SK-N-SH (cell line): ENCODE measurements around the gene LKAAEAR1. TPM values are rescaled to one million over a fixed set of nuclear protein-coding genes. Genes with fewer than 3 reads are reported as not detected.

Source experiments
- CTCF ChIA-PET: fragments of 300-600, 350-600 bp; formaldehyde crosslinking; extraction: SDS; loops from one replicate; lab custom pipeline; 2021; lab: Yijun Ruan, JAX
- POLR2A ChIA-PET: fragments of 350-600 bp; sonication (Branson Sonifier 250); formaldehyde crosslinking; extraction: SDS; loops from one replicate; lab custom pipeline; 2020; ENCODE audit warnings: antibody characterized with exemption, inconsistent platforms; lab: Yijun Ruan, JAX
- DNase-seq: peaks from one replicate; pipeline ENCODE4 v3.0.0; 2012
- H2AFZ ChIP-seq: fragments of 200-600 bp; sonication (generic); 2 replicates; pipeline ENCODE4 v1.8.1; 2016; ENCODE audit warnings: antibody characterized with exemption, mild to moderate bottlenecking, low read depth
- H3F3A ChIP-seq: fragments of 200-600 bp; sonication (generic); replicated peaks from 2 replicates; pipeline ENCODE3; 2016; ENCODE audit warnings: antibody characterized with exemption, mild to moderate bottlenecking; ENCODE audit not compliant: insufficient read depth
- H3K27ac ChIP-seq, 2 experiments: fragments of 200-500 bp in 1 of 2; fragments of 200-600 bp in 1 of 2; sonication (Bioruptor generic) in 1 of 2; sonication (generic), shearing (Covaris generic) in 1 of 2; 2 replicates each; pipeline versions ENCODE4 v1.5.1 to v1.6.1; 2014 to 2016; ENCODE audit warnings: low read depth in 2 of 2, inconsistent platforms in 1 of 2, low read length in 1 of 2, mild to moderate bottlenecking in 1 of 2, mixed read lengths in 1 of 2
- H3K27me3 ChIP-seq: fragments of 200-600 bp; sonication (generic), shearing (Covaris generic); 2 replicates; pipeline ENCODE4 v1.6.1; 2016; ENCODE audit warnings: mixed run types; ENCODE audit not compliant: insufficient read depth
- H3K36me3 ChIP-seq, 2 experiments: fragments of 200-500 bp in 1 of 2; fragments of 200-600 bp in 1 of 2; sonication (Bioruptor generic) in 1 of 2; sonication (generic) in 1 of 2; replicated peaks in 1 of 2; 2 replicates each; pipeline versions ENCODE3 to v1.5.1; 2014 to 2016; ENCODE audit warnings: low read length in 1 of 2, mild to moderate bottlenecking in 1 of 2; ENCODE audit not compliant: insufficient read depth in 2 of 2, control insufficient read depth in 1 of 2
- H3K4me1 ChIP-seq, 2 experiments: fragments of 200-500 bp in 1 of 2; fragments of 200-600 bp in 1 of 2; sonication (Bioruptor generic) in 1 of 2; sonication (generic), shearing (Covaris generic) in 1 of 2; 2 replicates each; pipeline versions ENCODE4 v1.5.1 to v1.6.1; 2014 to 2016; ENCODE audit warnings: low read depth in 1 of 2, low read length in 1 of 2, mixed run types in 1 of 2; ENCODE audit not compliant: insufficient read depth in 2 of 2, control insufficient read depth in 1 of 2
- H3K4me2 ChIP-seq: fragments of 200-600 bp; sonication (generic), shearing (Covaris generic); 2 replicates; pipeline ENCODE4 v1.6.1; 2017; ENCODE audit warnings: mixed run types
- H3K4me3 ChIP-seq, 2 experiments: fragments of 200-500 bp in 1 of 2; fragments of 200-600 bp in 1 of 2; sonication (Bioruptor generic) in 1 of 2; sonication (generic), shearing (Covaris generic) in 1 of 2; 2 replicates each; pipeline versions ENCODE4 v1.5.1 to v1.8.1; 2014 to 2016; ENCODE audit warnings: low read depth in 2 of 2, inconsistent platforms in 1 of 2, low read length in 1 of 2, mild to moderate bottlenecking in 1 of 2, mixed read lengths in 1 of 2, moderate library complexity in 1 of 2
- H3K79me2 ChIP-seq: fragments of 200-600 bp; sonication (generic); 2 replicates; pipeline ENCODE4 v1.8.1; 2017; ENCODE audit warnings: mild to moderate bottlenecking; ENCODE audit not compliant: insufficient read depth
- H3K9ac ChIP-seq: fragments of 200-600 bp; sonication (generic); 2 replicates; pipeline ENCODE4 v1.6.1; 2017; ENCODE audit warnings: mixed run types
- H3K9me2 ChIP-seq: fragments of 200-600 bp; sonication (generic); 2 replicates; pipeline ENCODE4 v1.6.1; 2017; ENCODE audit warnings: mixed run types
- H3K9me3 ChIP-seq: fragments of 200-600 bp; sonication (generic); 2 replicates; pipeline ENCODE4 v1.6.1; 2017; ENCODE audit warnings: mixed run types, mild to moderate bottlenecking, moderate library complexity
- H4K20me1 ChIP-seq: fragments of 200-600 bp; sonication (generic); 2 replicates; pipeline ENCODE4 v1.6.1; 2017; ENCODE audit warnings: mild to moderate bottlenecking, mixed run types; ENCODE audit not compliant: insufficient read depth
- CHD2 ChIP-seq: fragments of 150-350 bp; IDR thresholded peaks from 2 replicates; pipeline ENCODE4 v1.6.1; 2018; ENCODE audit warnings: low read length; ENCODE audit not compliant: partially characterized antibody
- CTCF ChIP-seq: fragments of 200-600 bp; sonication (generic); IDR thresholded peaks from 2 replicates; pipeline ENCODE4 v1.6.1; 2017; ENCODE audit warnings: antibody characterized with exemption, mild to moderate bottlenecking, moderate library complexity
- EZH2phosphoT487 ChIP-seq: fragments of 200-600 bp; sonication (generic); IDR thresholded peaks from 2 replicates; pipeline ENCODE4 v1.6.1; 2017; ENCODE audit warnings: low read depth, mixed run types, mild to moderate bottlenecking, antibody characterized with exemption, moderate library complexity, borderline replicate concordance
- FOSL2 ChIP-seq: IDR thresholded peaks from 2 replicates; pipeline ENCODE4 v1.4.0; 2012; ENCODE audit warnings: low read depth, mild to moderate bottlenecking, moderate library complexity, borderline replicate concordance
- GABPA ChIP-seq: IDR thresholded peaks from 2 replicates; pipeline ENCODE4 v1.4.0; 2012; ENCODE audit warnings: low read depth, mild to moderate bottlenecking
- IRF3 ChIP-seq: fragments of 150-350 bp; IDR thresholded peaks from 2 replicates; pipeline ENCODE4 v1.6.1; 2016; ENCODE audit warnings: mild to moderate bottlenecking, low read depth, low read length
- MAX ChIP-seq: IDR thresholded peaks from 2 replicates; pipeline ENCODE4 v1.4.0; 2012; ENCODE audit warnings: low read depth
- MXI1 ChIP-seq: IDR thresholded peaks from 2 replicates; pipeline ENCODE4 v1.6.1; 2012; ENCODE audit warnings: mild to moderate bottlenecking, low read depth, low read length, improper control_type of control experiment
- NFIC ChIP-seq: IDR thresholded peaks from 2 replicates; pipeline ENCODE4 v1.4.0; 2012; ENCODE audit warnings: borderline replicate concordance
- NRF1 ChIP-seq: IDR thresholded peaks from 2 replicates; pipeline ENCODE4 v1.6.1; 2012; ENCODE audit warnings: low read depth, mild to moderate bottlenecking, low read length
- POLR2AphosphoS5 ChIP-seq: IDR thresholded peaks from 2 replicates; pipeline ENCODE4 v1.6.1; 2012; ENCODE audit warnings: low read depth, low read length
- RAD21 ChIP-seq: IDR thresholded peaks from 2 replicates; pipeline ENCODE4 v1.6.1; 2012; ENCODE audit warnings: mild to moderate bottlenecking, low read length
- REST ChIP-seq: IDR thresholded peaks from 2 replicates; pipeline ENCODE4 v1.6.1; 2012; ENCODE audit warnings: mild to moderate bottlenecking, low read depth, low read length, moderate library complexity
- SIN3A ChIP-seq: IDR thresholded peaks from 2 replicates; pipeline ENCODE4 v1.6.1; 2012; ENCODE audit warnings: low read depth, mild to moderate bottlenecking, low read length, moderate library complexity, borderline replicate concordance
- SMC3 ChIP-seq: IDR thresholded peaks from 2 replicates; pipeline ENCODE4 v1.6.1; 2012; ENCODE audit warnings: low read depth, low read length, improper control_type of control experiment
- TAF1 ChIP-seq: IDR thresholded peaks from 2 replicates; pipeline ENCODE4 v1.6.1; 2012; ENCODE audit warnings: low read depth, mild to moderate bottlenecking, low read length, moderate library complexity, borderline replicate concordance
- USF2 ChIP-seq: fragments of 150-350 bp; IDR thresholded peaks from 2 replicates; pipeline ENCODE4 v1.6.1; 2017; ENCODE audit warnings: antibody characterized with exemption, low read length, low read depth, borderline replicate concordance
- WGBS: methylation state at CpG from one replicate; pipeline ENCODE4 v1.1.6; 2017; ENCODE audit warnings: low lambda C conversion rate; 5-methylcytosine and 5-hydroxymethylcytosine counted together
- polyA plus RNA-seq, 3 experiments: library from polyadenylated mRNA; depleted of rRNA; stranded (reverse); fragments of >200 nt; gene quantifications; 2 replicates each; pipeline ENCODE4 v1.2.3, GENCODE V29; 2012

The LKAAEAR1 gene
- polyA plus RNA-seq, 1 of the 3 experiments (the other 2 are of a cell fraction), result 0.71 TPM

GRCh38 chr20:64038565-64039292 lies 45.5 kb downstream of the LKAAEAR1 start:
- Histone ChIP-seq H2AFZ (0 out of 2 replicates have a peak overlapping the region, but pooled peaks have one; percentile 72), H3K9me2 (no peaks in the 10 kb centered on the region), H3K79me2 (no peaks in the 10 kb centered on the region), H3K36me3 (peaks cover 0 to 8% of the 10 kb centered on the region in 2 experiments), H3K27me3 (no peaks in the 10 kb centered on the region), H3K4me2 (peak overlapping the region; percentile 82; the same call in 1 of the 2 replicates), H3F3A (peaks cover under 1% of the 10 kb centered on the region), H3K4me1 (peaks cover 0 to 13% of the 10 kb centered on the region in 2 experiments; a peak in 1 of 4 replicates), H3K27ac (no peak overlapping the region), H3K9me3 (no peaks in the 10 kb centered on the region), H4K20me1 (0 out of 2 replicates have a peak, but pooled peaks cover 10% of the 10 kb centered on the region), H3K4me3 (peak overlapping the region; percentile 42 to 57), H3K9ac (no peak overlapping the region)
- TF ChIP-seq NRF1 (peak; percentile 36; the same call in 1 of the 2 replicates), CHD2 (no peak), MAX (peak; percentile 77), RAD21 (peak; percentile 57), SIN3A (no peak), POLR2AphosphoS5 (no peak), SMC3 (peak; percentile 51), USF2 (no peak), CTCF (peak; percentile 65), FOSL2 (no peak), NFIC (no peak)
- DNase-seq, result peak; percentile 92
- ChIA-PET CTCF (interaction anchor here (0.6 to 7.7 kb wide), 53 partner anchors 8 to 514 kb away, joined by 3 to 85 read pairs (median 4); partner anchors contain the start of genes LKAAEAR1, OPRL1, PRPF6 and RGS19), POLR2A (interaction anchor here (0.9 to 3.6 kb wide), 2 partner anchors 57 to 502 kb away, joined by 3 to 18 read pairs; partner anchors contain the start of gene PRPF6)
- under 1% methylated on average over 31 of the region's 91 CpGs for WGBS

- no peak overlapping the region for H2AFZ ChIP-seq
- WGBS, result 10% methylated on average over 2 of the region's 30 CpGs
- H3K4me1 ChIP-seq, result peaks cover 0 to 13% of the 10 kb centered on the region in 2 experiments; a peak in 1 of 4 replicates
- H4K20me1 ChIP-seq, result 0 out of 2 replicates have a peak, but pooled peaks cover 10% of the 10 kb centered on the region
- H3K9me3 ChIP-seq, result no peaks in the 10 kb centered on the region
- ChIA-PET CTCF (interaction anchor here (0.6 to 7.7 kb wide), 43 partner anchors 8 to 514 kb away, joined by 3 to 85 read pairs (median 4); partner anchors contain the start of genes LKAAEAR1, OPRL1, PRPF6 and RGS19), POLR2A (interaction anchor here (0.9 to 3.6 kb wide), 2 partner anchors 57 to 502 kb away, joined by 3 to 18 read pairs; partner anchors contain the start of gene PRPF6)
- H3K27ac ChIP-seq, result no peak overlapping the region
- no peaks in the 10 kb centered on the region for H3K9me2 ChIP-seq
- no peak for DNase-seq
- H3K4me2 ChIP-seq, result peak overlapping the region; percentile 82; the same call in 1 of the 2 replicates
- H3F3A ChIP-seq, result no peaks in the 10 kb centered on the region
- no peak overlapping the region for H3K9ac ChIP-seq
- no peaks in the 10 kb centered on the region for H3K27me3 ChIP-seq
- H3K36me3 ChIP-seq, result peaks cover 0 to 8% of the 10 kb centered on the region in 2 experiments
- H3K79me2 ChIP-seq, result no peaks in the 10 kb centered on the region
- peak overlapping the region; percentile 42 to 57; a peak in 2 of 4 replicates for H3K4me3 ChIP-seq
- TF ChIP-seq TAF1 (no peak), SIN3A (no peak), IRF3 (no peak), EZH2phosphoT487 (no peak), REST (no peak), MAX (no peak), MXI1 (no peak), GABPA (no peak)
Observed at GRCh38 chr20:64038224-64038564, 46.0 kb downstream of the LKAAEAR1 start.
